ENCODE results near the gene ACKR1.

ACKR1 gene

DNA sequence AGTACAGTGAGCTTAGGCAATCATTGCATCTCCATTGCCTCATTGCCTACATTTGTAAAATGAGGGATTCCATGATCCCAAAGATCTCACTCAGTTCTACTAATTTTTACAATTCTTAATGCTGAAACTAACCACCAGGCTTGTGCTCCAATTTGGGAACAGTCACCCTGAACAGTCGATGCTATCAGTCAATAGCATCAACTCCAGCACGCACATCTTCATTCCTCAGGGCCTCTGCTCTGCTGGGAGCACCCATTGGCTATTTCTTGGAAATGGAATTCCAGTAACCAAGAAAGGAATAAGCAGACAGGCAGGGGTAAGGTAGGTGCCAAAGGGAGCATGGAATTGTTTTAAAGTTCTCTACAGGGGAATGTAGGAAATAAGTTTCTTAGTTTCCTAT lies 14.2 kb upstream of the ACKR1 start:
- H3K79me2 ChIP-seq (ENCODE audit: insufficient read depth, low read length) = no peaks in the 10 kb centered on the region
- H3K9me3 ChIP-seq (ENCODE audit: insufficient read depth, low read length, severe bottlenecking) = no peaks in the 10 kb centered on the region
- TF ChIP-seq EZH2 (IDR thresholded peaks at IDR 0.05; ENCODE audit: borderline replicate concordance, low read depth, low read length, severe bottlenecking) (no peak), CTCF (IDR thresholded peaks at IDR 0.05; ENCODE audit: borderline replicate concordance, extremely low read depth, low read length, poor library complexity, severe bottlenecking) (no peak)

GRCh38 chr1:159196543-159196942 lies 8.1 kb upstream of the ACKR1 start:
- H3K27ac ChIP-seq (ENCODE audit: low read length) = no peak overlapping the region
- H3K4me2 ChIP-seq (ENCODE audit: insufficient read depth, low read length) = no peak overlapping the region
- H2AFZ ChIP-seq (ENCODE audit: low read depth, low read length) = no peak overlapping the region
- ATAC-seq (ENCODE audit: insufficient read depth, low read depth) (no peak), DNase-seq (no peak)
- H3K9ac ChIP-seq (ENCODE audit: low read depth, low read length) = no peak overlapping the region
- peak; percentile 35 for TF ChIP-seq CTCF (IDR thresholded peaks at IDR 0.05; ENCODE audit: borderline replicate concordance, extremely low read depth, low read length, poor library complexity, severe bottlenecking)
- no peak for TF ChIP-seq EZH2 (IDR thresholded peaks at IDR 0.05; ENCODE audit: borderline replicate concordance, low read depth, low read length, severe bottlenecking)
- peaks cover 15% of the 10 kb centered on the region for H3K27me3 ChIP-seq (ENCODE audit: insufficient read depth, low read length, poor library complexity)
- H3K4me1 ChIP-seq (ENCODE audit: insufficient read depth, low read length) = no peaks in the 10 kb centered on the region
- H4K20me1 ChIP-seq (ENCODE audit: insufficient read depth, low read length) = peaks cover 6% of the 10 kb centered on the region; the same call in 1 of the 2 replicates
- no peaks in the 10 kb centered on the region for H3K36me3 ChIP-seq (ENCODE audit: insufficient read depth, low read length)
- no peaks in the 10 kb centered on the region for H3K79me2 ChIP-seq (ENCODE audit: insufficient read depth, low read length)
- H3K4me3 ChIP-seq (ENCODE audit: low read depth in 1 of 2, low read length in 2 of 2) = no peak overlapping the region
- H3K9me3 ChIP-seq (ENCODE audit: insufficient read depth, low read length, severe bottlenecking) = no peaks in the 10 kb centered on the region

More for the DNA sequence above, 14.2 kb upstream of the ACKR1 start:
- no peaks in the 10 kb centered on the region for H4K20me1 ChIP-seq (ENCODE audit: insufficient read depth, low read length)
- H2AFZ ChIP-seq (ENCODE audit: low read depth, low read length) = no peak overlapping the region
- peaks cover 11% of the 10 kb centered on the region for H3K27me3 ChIP-seq (ENCODE audit: insufficient read depth, low read length, poor library complexity)
- no peak overlapping the region for H3K4me2 ChIP-seq (ENCODE audit: insufficient read depth, low read length)
- H3K4me3 ChIP-seq (ENCODE audit: low read depth in 1 of 2, low read length in 2 of 2) = no peak overlapping the region
- no peak overlapping the region for H3K9ac ChIP-seq (ENCODE audit: low read depth, low read length)
- no peak overlapping the region for H3K27ac ChIP-seq (ENCODE audit: low read length)
- DNase-seq (no peak), ATAC-seq (ENCODE audit: insufficient read depth, low read depth) (no peak)
- H3K4me1 ChIP-seq (ENCODE audit: insufficient read depth, low read length) = no peaks in the 10 kb centered on the region
- H3K36me3 ChIP-seq (ENCODE audit: insufficient read depth, low read length) = no peaks in the 10 kb centered on the region

GRCh38 chr1:159197561-159198557 lies 6.8 kb upstream of the ACKR1 start:
- peak; percentile 73 for DNase-seq
- no peaks in the 10 kb centered on the region for H3K9me3 ChIP-seq (ENCODE audit: insufficient read depth, low read length, severe bottlenecking)
- no peaks in the 10 kb centered on the region for H3K79me2 ChIP-seq (ENCODE audit: insufficient read depth, low read length)
- peaks cover 15% of the 10 kb centered on the region for H3K27me3 ChIP-seq (ENCODE audit: insufficient read depth, low read length, poor library complexity)
- peak; percentile 86 for ATAC-seq (ENCODE audit: insufficient read depth, low read depth)
- no peak overlapping the region for H2AFZ ChIP-seq (ENCODE audit: low read depth, low read length)
- peaks cover 9% of the 10 kb centered on the region; the same call in 1 of the 2 replicates for H4K20me1 ChIP-seq (ENCODE audit: insufficient read depth, low read length)
- H3K27ac ChIP-seq (ENCODE audit: low read length) = no peak overlapping the region
- TF ChIP-seq EZH2 (IDR thresholded peaks at IDR 0.05; ENCODE audit: borderline replicate concordance, low read depth, low read length, severe bottlenecking) (no peak), CTCF (IDR thresholded peaks at IDR 0.05; ENCODE audit: borderline replicate concordance, extremely low read depth, low read length, poor library complexity, severe bottlenecking) (peak; percentile 90)
- no peak overlapping the region for H3K4me3 ChIP-seq (ENCODE audit: low read depth in 1 of 2, low read length in 2 of 2)
- no peak overlapping the region for H3K9ac ChIP-seq (ENCODE audit: low read depth, low read length)
- H3K4me1 ChIP-seq (ENCODE audit: insufficient read depth, low read length) = no peaks in the 10 kb centered on the region
- H3K4me2 ChIP-seq (ENCODE audit: insufficient read depth, low read length) = no peak overlapping the region
- H3K36me3 ChIP-seq (ENCODE audit: insufficient read depth, low read length) = no peaks in the 10 kb centered on the region
